ENCODE results near the gene COL11A2.
"Not testable (repeated sequence)": the region's sequence is repeated elsewhere in the genome, so short reads cannot be mapped to it uniquely, and the experiment has no call there.

Gene COL11A2

DNA sequence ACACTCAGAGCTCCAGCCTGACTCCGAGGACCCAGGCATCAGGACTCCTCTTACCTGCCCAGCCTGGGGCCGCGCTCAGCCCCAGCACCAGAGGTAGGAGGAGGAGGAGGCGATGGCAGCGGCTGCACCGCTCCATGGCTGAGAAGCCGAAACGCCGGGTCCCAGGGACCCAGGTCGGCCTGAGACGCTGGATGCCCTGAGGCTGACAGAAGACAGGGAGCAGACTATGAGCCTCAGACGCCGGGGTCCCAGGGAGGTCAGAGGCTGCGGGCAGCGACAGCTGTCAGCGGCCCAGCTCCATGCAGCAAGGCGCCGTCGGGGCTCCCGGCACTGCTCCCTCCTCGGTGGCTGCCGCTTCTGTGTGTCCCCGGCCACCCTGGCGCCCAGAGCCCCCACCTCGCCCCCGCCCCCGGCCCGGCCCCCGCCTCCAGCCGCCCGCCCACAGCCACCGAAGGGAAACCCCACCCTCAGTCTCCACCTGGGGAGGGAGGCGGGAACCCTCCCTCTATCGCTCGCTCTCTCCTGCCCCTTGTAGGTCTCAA lies at the start of gene COL11A2:
Gene COL11A2 (minus strand): TSS at position 363 of the 542 bp plus-strand sequence. CDS start 227 bp downstream, at position 136.
- DNase-seq: peak; percentile 9

GRCh38 chr6:33241968-33242367 lies 49.7 kb upstream of the COL11A2 start:
- no peak for DNase-seq

GRCh38 chr6:33237741-33238140 lies 45.5 kb upstream of the COL11A2 start:
- DNase-seq: no peak

- no peak for DNase-seq
Observed at GRCh38 chr6:33236852-33237251, 44.6 kb upstream of the COL11A2 start.

DNA sequence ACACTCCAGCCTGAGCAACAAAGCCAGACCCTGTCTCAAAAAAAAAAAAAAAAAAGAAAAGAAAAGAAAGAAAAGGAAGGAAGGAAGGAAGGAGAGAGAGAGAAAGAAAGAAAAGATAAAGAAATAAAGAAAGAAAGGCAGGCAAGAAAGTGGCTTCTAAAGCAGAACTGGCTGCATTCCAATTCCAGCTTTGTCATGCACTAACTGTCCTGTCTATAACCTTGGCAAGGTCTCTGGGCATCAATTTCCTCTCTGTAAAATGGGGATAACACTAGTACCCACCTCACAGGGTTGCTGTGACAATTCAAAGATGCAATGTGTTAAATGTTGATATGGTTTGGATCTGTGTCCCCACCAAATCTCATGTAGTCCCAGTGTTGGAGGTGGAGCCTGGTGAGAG lies 44.1 kb upstream of the COL11A2 start:
- no peak for DNase-seq

- DNase-seq: no peak
Observed at GRCh38 chr6:33235221-33235634, 43.0 kb upstream of the COL11A2 start.

DNA sequence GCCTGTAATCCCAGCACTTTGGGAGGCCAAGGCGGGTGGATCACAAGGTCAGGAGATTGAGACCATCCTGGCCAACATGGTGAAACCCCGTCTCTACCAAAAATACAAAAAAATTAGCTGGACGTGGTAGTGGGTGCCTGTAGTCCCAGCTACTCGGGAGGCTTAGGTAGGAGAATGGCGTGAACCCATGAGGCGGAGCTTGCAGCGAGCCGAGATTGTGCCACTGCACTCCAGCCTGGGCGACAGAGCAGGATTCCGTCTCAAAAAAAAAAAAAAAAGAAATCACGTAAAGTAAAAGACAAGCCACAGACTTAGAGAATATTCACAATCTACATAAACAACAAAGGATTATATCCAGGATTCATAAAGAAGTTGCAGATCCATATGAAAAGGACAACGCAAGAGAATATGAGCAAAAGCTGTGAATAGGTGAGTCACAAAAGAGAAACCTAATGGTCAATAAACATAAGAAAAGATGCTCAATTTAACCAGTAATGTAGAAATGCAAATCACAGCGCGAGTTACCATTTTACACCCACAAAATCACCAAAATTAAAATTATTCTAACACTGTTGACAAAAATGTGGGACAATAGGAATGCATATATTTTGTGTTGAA lies 34.3 kb upstream of the COL11A2 start:
- not testable (repeated sequence) for DNase-seq

DNA sequence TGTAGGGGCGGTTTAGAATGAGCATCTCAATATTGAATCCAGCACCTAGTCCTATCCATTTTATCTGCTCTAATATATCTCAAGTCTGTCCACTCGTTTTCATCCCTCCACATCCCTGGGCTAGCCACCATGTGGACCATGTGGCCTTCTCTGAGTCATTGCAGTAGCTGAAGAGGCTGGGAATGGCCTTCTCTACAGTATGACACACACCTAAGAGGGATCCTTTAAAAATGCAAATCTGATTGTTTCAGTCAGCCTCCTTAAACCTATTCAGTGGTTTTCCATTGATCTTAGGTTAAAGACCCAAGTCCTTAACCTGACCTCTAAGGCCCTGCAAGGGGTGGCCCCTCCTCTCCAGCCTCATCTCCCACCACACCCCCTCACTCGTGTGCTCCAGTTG lies 25.4 kb upstream of the COL11A2 start:
- DNase-seq: no peak

GRCh38 chr6:33217246-33217645 lies 25.0 kb upstream of the COL11A2 start:
- DNase-seq: no peak

DNA sequence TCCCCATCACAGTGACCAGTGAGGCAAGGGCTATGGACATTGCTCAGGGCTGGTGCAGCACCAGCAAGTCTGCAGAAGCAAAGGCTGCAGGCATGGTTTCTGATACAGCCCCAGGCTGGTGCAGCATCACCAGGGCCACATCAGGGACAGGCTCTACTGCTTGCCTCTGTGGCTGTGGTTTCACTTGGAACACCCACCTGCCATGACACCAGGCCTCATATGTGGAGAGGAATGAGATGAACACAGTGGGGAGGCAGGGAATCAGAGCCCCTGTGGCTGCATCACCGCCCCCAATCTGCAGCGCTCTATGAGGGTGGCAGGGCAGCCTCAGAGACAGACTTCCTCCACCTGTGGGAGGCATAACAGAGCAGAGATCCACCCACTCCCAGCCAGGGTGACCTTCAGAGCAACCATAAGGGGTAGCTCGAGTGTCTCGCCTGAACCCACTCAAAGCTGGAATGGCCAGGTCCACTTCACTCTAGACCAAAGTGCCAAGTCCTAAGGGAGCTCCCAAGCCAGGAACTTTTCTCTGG lies 23.9 kb upstream of the COL11A2 start:
- DNase-seq: no peak

DNA sequence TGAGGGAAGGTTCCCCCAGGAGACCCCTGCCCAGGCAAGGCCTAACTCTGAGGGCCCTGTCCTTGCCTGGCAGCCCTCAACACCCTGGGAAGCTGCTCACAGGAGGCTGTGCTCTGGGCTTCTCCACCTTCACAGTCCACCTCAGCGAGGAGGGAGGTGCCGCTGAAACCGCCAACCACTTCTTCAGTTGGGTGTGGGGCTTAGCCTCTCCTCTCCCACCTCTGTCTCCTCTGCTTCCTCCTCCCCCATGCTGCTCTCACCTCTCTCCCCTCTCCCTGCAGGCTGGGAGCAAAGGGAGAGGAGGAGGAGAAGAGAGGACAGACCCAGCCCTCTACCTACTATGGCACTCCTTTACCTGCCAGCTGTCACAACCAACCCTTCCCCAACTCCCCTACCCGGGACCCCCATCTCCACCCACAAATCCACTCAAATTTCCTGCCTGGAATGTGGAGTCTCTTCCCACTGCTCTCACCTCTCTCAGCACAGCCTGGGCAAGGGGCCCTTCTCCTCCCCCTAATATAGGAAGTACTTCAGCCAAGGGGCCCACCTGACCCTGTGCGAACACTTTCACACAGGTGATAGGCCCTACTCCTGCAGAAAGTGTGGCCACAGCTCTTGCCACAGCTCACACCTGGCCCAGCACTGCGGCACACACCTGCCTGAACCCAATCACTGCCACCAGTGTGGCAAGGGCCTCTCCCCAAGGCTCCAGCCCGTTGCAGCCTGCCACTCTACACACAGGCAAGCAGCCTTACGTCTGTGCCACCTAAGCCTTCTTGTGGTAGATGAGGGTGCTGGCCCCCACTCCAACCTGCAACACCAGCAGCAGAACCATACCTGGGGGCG lies 23.2 kb upstream of the COL11A2 start:
- no peak for DNase-seq

GRCh38 chr6:33213989-33214335 lies 21.7 kb upstream of the COL11A2 start:
- DNase-seq: no peak

GRCh38 chr6:33213166-33213988 lies 21.1 kb upstream of the COL11A2 start:
- DNase-seq: peak; percentile 8

GRCh38 chr6:33212857-33213165 lies 20.5 kb upstream of the COL11A2 start:
- no peak for DNase-seq

GRCh38 chr6:33211666-33212422 lies 19.6 kb upstream of the COL11A2 start:
- DNase-seq: no peak

GRCh38 chr6:33211136-33211535 lies 18.9 kb upstream of the COL11A2 start:
- no peak for DNase-seq

- no peak for DNase-seq
Observed at GRCh38 chr6:33209856-33210255, 17.6 kb upstream of the COL11A2 start.

DNA sequence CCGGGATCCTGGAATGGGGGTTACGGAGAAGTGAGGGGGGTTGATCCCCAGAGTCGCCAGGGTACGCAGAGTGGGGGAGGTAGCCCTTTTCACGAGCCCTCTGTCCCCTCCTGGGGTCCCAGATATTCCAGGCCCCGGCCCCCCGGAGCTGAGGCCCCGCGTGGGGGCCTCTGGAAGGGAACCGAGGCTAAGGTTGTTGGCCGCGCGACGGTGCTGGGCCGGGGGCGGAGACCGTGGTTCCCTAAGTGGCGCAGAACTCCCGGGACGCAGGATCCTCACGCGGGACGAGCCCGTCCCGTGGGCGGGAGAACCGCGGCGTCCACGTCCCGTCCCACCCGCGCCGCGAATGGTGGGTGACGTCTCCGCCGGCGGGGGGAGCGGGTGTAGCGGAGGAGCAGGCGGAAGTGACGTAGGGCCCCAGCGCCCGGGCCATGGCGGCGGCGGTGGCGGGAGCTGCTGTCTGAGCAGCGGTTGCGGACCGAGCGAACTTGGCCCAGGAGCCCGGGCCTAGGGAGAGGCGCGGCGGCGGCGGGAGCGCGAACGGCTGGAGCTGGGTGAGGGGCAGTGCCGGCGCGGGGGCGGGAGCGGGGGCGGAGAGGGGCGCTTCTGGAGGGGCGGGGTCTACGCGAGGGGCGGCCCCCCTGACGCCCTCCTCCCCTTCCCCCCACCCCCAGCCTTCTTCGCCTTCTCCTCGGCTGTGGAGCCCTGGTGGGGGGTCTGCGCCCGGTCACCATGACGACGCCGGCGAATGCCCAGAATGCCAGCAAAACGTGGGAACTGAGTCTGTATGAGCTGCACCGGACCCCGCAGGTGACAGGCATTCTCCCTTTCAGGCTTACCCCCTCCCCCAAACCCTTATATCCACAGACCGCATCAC lies 16.1 kb upstream of the COL11A2 start, which contains the start of gene RING1:
Gene RING1 (plus strand): TSS at position 410 of the 877 bp plus-strand sequence. CDS start 323 bp downstream, at position 733.
- peak; percentile 82 for DNase-seq

DNA sequence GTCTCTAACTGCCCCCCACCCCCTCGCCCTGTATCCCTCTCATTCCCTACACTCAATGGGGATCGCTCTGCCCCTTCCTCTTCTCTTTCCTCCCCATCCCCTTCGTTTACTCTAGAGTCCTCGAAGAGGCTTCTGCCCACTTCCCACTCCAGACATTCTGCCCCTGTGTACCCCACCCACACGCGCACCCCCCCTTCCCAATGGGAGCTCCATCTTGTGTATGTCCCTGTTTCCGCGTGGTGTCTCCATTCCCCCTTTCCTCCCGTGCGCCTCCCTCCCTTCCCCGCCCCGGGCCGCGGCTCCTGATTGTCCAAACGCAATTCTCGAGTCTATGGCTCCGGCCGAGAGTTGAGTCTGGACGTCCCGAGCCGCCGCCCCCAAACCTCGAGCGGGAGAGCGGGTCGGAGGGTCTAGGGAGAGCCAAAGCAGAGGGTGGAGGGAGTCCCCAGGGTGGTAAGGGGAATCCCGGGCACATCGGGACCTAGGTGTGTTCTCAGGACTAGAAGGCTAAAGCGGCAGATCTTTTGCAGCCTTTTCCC lies 15.4 kb upstream of the COL11A2 start:
- no peak for DNase-seq

DNA sequence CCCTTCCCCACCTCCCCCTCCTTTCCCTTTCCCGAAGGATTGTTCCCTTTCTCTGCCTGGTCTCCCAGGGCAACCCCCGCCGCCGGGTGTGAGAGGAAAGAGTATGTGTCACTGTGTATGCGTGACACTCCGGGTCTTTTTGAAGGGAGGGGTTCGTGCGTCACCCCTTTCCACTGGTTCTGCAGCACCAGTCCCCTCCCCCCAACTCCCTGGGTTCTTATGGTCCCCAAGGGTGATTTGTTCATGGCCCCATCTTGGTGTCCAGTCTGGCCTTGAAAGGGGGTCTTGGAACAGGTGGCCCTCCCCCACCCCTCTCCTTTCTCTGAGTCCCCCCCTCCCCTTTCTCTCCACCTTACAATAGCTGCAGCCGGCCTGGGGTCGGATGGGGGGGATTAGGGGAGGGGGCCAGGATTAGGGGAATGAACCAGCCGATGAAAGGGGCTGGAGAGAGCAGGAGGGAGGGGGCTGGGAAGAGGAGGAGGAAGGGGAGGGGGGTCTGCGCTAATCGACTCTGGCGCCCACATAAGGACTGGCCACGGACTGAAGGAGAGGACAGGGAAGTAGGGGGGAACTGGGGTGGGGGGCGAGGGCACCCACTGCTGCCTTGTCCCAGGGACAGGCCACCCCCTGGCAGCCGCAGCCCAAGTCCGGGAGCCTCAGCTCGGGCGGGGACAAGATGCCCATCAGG lies 14.7 kb upstream of the COL11A2 start:
- DNase-seq: no peak

Data from stimulated activated naive CD4-positive, alpha-beta T cell treated with Interleukin-2 at 50 U/mL for 16 hours (primary cell).